ENCODE data around the gene SLC5A5.

Gene SLC5A5

DNA sequence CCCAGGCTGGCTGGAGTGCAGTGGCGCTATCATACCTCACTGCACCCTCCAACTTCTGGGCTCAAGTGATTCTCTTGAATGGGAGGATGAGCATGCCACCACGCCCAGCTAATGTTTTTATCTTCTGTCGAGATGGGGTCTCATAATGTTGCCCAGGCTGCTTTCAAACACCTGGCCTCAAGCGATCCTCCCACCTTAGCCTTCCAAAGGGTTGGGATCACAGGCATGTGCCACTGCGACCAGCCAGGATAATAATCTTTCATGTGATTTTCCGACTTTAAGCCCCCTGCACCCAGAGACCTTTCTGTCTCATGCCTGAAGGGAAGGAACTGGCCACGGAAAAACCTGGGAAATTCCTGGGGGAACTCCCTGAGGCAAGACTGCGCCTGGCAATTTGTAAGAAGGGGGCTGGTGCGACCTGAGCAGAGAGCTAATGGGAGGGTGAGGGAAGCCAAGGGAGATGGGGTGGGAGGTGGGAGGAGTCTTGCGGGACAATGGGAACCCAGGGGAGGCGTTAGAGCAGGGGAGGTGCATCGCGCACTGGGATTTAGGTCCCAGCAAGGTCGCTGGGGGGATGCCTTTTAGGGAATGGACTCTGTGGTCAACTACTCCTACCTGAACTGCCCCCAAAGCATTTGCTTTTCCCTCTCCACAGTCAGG lies 59.9 kb downstream of the SLC5A5 start:
- DNase-seq (ENCODE audit: low read depth, low spot score): peak; percentile 79
- H3K9ac ChIP-seq (ENCODE audit: insufficient read length, low read depth): peak overlapping the region; percentile 98
- no peak for TF ChIP-seq SUZ12 (IDR thresholded peaks at IDR 0.05; ENCODE audit: extremely low read depth, insufficient read depth, insufficient read length)
- TF ChIP-seq ZNF274 (IDR thresholded peaks at IDR 0.05; ENCODE audit: low read depth, low read length): no peak
- no peak for TF ChIP-seq YY1 (IDR thresholded peaks at IDR 0.05; ENCODE audit: insufficient read depth, insufficient read length)
- peaks cover 12% of the 10 kb centered on the region for H3K36me3 ChIP-seq (ENCODE audit: insufficient read depth, insufficient read length, low read length)
- no peaks in the 10 kb centered on the region for H3K9me3 ChIP-seq (ENCODE audit: insufficient read depth, low read length)
- peak overlapping the region; percentile 9 for H3K4me3 ChIP-seq (ENCODE audit: insufficient read length, low read depth)
- H3K27me3 ChIP-seq (ENCODE audit: insufficient read depth, insufficient read length): no peaks in the 10 kb centered on the region
- peaks cover 2% of the 10 kb centered on the region for H3K4me1 ChIP-seq (ENCODE audit: insufficient read depth, insufficient read length)

- H3K9ac ChIP-seq (ENCODE audit: insufficient read length, low read depth): peak within 1 kb of the TSS; percentile 98
- H3K27me3 ChIP-seq (ENCODE audit: insufficient read depth, insufficient read length): no peaks in the 10 kb centered on the region
- peaks cover 2% of the 10 kb centered on the region for H3K4me1 ChIP-seq (ENCODE audit: insufficient read depth, insufficient read length)
- no peaks in the 10 kb centered on the region for H3K9me3 ChIP-seq (ENCODE audit: insufficient read depth, low read length)
- H3K36me3 ChIP-seq (ENCODE audit: insufficient read depth, insufficient read length, low read length): peaks cover 21% of the 10 kb centered on the region
- peak; percentile 92 for DNase-seq (ENCODE audit: low read depth, low spot score)
- TF ChIP-seq ZNF274 (IDR thresholded peaks at IDR 0.05; ENCODE audit: low read depth, low read length) (no peak), YY1 (IDR thresholded peaks at IDR 0.05; ENCODE audit: insufficient read depth, insufficient read length) (peak; percentile 100)
- H3K4me3 ChIP-seq (ENCODE audit: insufficient read length, low read depth): peak within 1 kb of the TSS; percentile 96
These were observed 61.0 kb downstream of the SLC5A5 start, which contains the start of gene CCDC124 for GRCh38 chr19:17932485-17933338. Gene CCDC124 (plus strand): TSS chr19:17933015. CDS start chr19:17936421, 3,406 bp downstream.

DNA sequence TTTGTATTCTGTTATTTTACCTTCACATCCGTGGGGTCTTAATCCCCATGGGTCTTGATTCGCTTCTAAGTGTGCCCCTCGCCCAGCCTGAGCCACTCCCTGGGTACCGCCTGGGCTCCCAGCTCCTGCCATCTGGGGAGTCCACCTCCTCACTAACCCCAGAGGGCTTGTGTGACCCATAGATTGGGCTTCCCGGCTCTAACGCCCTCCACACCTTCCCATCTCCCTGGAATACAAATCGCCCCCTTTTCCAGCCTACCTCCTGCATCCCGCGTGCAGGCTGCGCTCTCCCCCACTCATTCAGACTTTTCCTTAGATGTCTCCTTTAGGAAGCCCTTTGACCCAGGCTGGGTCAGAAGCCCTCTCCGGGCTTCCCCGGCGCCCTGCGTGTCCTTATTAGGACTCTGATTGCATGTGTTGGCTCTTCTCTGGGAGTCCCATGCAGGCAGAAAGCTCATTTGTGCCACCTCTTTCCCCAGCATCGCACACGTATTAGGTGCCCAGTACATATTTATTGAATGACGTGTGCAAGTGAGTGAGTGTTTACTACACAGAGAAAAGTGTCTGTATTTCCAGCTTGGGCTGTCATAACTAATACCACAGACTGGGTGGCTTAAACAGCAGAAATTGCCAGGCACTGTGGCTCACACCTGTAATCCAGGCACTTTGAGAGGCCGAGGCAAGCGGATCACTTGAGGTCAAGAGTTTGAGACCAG lies 61.8 kb downstream of the SLC5A5 start:
- no peak for DNase-seq (ENCODE audit: low read depth, low spot score)
- H3K36me3 ChIP-seq (ENCODE audit: insufficient read depth, insufficient read length, low read length): peaks cover 28% of the 10 kb centered on the region
- peak overlapping the region; percentile 96 for H3K4me3 ChIP-seq (ENCODE audit: insufficient read length, low read depth)
- H3K4me1 ChIP-seq (ENCODE audit: insufficient read depth, insufficient read length): peaks cover 2% of the 10 kb centered on the region
- TF ChIP-seq YY1 (IDR thresholded peaks at IDR 0.05; ENCODE audit: insufficient read depth, insufficient read length) (no peak), ZNF274 (IDR thresholded peaks at IDR 0.05; ENCODE audit: low read depth, low read length) (no peak), SUZ12 (IDR thresholded peaks at IDR 0.05; ENCODE audit: extremely low read depth, insufficient read depth, insufficient read length) (no peak)
- H3K9ac ChIP-seq (ENCODE audit: insufficient read length, low read depth): peak overlapping the region; percentile 98
- no peaks in the 10 kb centered on the region for H3K9me3 ChIP-seq (ENCODE audit: insufficient read depth, low read length)
- H3K27me3 ChIP-seq (ENCODE audit: insufficient read depth, insufficient read length): no peaks in the 10 kb centered on the region

GRCh38 chr19:17936379-17936778 lies 64.6 kb downstream of the SLC5A5 start:
- H3K4me3 ChIP-seq (ENCODE audit: insufficient read length, low read depth): no peak overlapping the region
- H3K4me1 ChIP-seq (ENCODE audit: insufficient read depth, insufficient read length): no peaks in the 10 kb centered on the region
- no peak for TF ChIP-seq SUZ12 (IDR thresholded peaks at IDR 0.05; ENCODE audit: extremely low read depth, insufficient read depth, insufficient read length)
- no peak for TF ChIP-seq YY1 (IDR thresholded peaks at IDR 0.05; ENCODE audit: insufficient read depth, insufficient read length)
- no peak for TF ChIP-seq ZNF274 (IDR thresholded peaks at IDR 0.05; ENCODE audit: low read depth, low read length)
- DNase-seq (ENCODE audit: low read depth, low spot score): no peak
- no peaks in the 10 kb centered on the region for H3K27me3 ChIP-seq (ENCODE audit: insufficient read depth, insufficient read length)
- H3K9me3 ChIP-seq (ENCODE audit: insufficient read depth, low read length): no peaks in the 10 kb centered on the region
- no peak overlapping the region for H3K9ac ChIP-seq (ENCODE audit: insufficient read length, low read depth)
- peaks cover 41% of the 10 kb centered on the region for H3K36me3 ChIP-seq (ENCODE audit: insufficient read depth, insufficient read length, low read length)

- no peak overlapping the region for H3K9ac ChIP-seq (ENCODE audit: insufficient read length, low read depth)
- DNase-seq (ENCODE audit: low read depth, low spot score): no peak
- H3K27me3 ChIP-seq (ENCODE audit: insufficient read depth, insufficient read length): no peaks in the 10 kb centered on the region
- no peaks in the 10 kb centered on the region for H3K9me3 ChIP-seq (ENCODE audit: insufficient read depth, low read length)
- H3K4me3 ChIP-seq (ENCODE audit: insufficient read length, low read depth): no peak overlapping the region
- TF ChIP-seq SUZ12 (IDR thresholded peaks at IDR 0.05; ENCODE audit: extremely low read depth, insufficient read depth, insufficient read length) (no peak), ZNF274 (IDR thresholded peaks at IDR 0.05; ENCODE audit: low read depth, low read length) (no peak), YY1 (IDR thresholded peaks at IDR 0.05; ENCODE audit: insufficient read depth, insufficient read length) (no peak)
- peaks cover 52% of the 10 kb centered on the region for H3K36me3 ChIP-seq (ENCODE audit: insufficient read depth, insufficient read length, low read length)
- no peaks in the 10 kb centered on the region for H3K4me1 ChIP-seq (ENCODE audit: insufficient read depth, insufficient read length)
These were observed 65.7 kb downstream of the SLC5A5 start for GRCh38 chr19:17937371-17937900.

- TF ChIP-seq SUZ12 (IDR thresholded peaks at IDR 0.05; ENCODE audit: extremely low read depth, insufficient read depth, insufficient read length) (no peak), ZNF274 (IDR thresholded peaks at IDR 0.05; ENCODE audit: low read depth, low read length) (no peak), YY1 (IDR thresholded peaks at IDR 0.05; ENCODE audit: insufficient read depth, insufficient read length) (no peak)
- DNase-seq (ENCODE audit: low read depth, low spot score): no peak
- peaks cover 59% of the 10 kb centered on the region for H3K36me3 ChIP-seq (ENCODE audit: insufficient read depth, insufficient read length, low read length)
- no peaks in the 10 kb centered on the region for H3K9me3 ChIP-seq (ENCODE audit: insufficient read depth, low read length)
- H3K27me3 ChIP-seq (ENCODE audit: insufficient read depth, insufficient read length): no peaks in the 10 kb centered on the region
- H3K4me3 ChIP-seq (ENCODE audit: insufficient read length, low read depth): no peak overlapping the region
- H3K9ac ChIP-seq (ENCODE audit: insufficient read length, low read depth): no peak overlapping the region
- H3K4me1 ChIP-seq (ENCODE audit: insufficient read depth, insufficient read length): peaks cover 2% of the 10 kb centered on the region
These were observed 66.5 kb downstream of the SLC5A5 start for GRCh38 chr19:17938092-17938845.
